ENCODE measurements around the gene KIRREL3.

KIRREL3 gene

DNA sequence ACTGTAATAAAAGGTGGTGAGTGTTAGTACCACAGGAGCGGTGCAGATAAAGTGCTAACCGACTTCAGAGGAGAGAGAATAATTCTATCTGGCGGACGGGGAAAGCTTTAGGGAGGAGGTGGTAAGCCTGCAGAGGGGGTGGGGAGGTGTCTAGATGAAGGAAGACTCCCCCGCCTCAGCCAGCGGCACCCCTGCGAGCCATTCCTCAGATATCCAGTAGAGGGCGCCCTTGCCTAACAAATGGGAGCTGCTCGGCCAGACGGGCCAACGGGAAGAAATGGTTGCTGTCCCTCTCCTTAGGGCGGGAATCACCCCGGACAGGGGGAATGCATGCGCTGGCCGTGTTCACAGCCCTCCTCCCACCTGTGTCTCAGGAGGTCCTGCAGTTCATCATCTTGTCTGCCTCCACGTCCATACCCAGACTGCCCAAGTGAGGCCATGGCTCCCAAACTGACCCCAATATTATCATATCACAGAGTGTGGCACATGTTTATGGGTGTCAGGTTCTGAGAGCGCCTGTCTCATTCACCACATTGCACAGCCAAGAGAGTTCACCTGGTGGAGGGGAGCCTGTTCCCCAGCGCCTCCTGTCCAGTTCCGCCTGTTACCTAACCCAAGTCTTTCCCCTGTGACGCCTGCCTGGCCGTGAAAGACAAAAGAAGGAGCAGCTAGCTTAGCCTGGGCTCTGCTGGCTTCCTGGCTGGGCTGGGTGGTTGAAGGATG lies 559.6 kb downstream of the KIRREL3 start:
- DNase-seq (ENCODE audit: insufficient read length, low spot score) (peak; percentile 87), FAIRE-seq (peak; percentile 13)

DNA sequence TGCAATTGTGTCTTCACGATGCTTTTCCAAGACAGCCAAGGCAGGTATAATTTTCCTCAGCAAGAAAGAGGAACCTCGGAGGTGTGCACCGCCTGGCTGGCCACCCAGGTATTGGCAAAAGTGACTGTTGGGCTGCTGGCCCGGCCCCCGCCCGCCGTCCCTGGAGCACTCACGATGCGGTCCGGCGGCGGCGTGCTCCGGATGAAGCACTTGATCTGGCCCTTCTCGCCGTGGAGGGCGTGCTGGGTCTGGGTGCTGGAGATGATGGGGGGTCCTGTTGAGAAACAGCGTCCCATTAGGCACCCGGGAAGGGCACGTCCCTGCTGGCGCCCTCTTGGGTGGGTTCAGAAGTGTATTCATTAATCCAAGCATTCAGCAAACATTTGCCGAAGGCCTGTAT lies 560.3 kb downstream of the KIRREL3 start:
- no peak for DNase-seq (ENCODE audit: insufficient read length, low spot score)
- no peak for FAIRE-seq

DNA sequence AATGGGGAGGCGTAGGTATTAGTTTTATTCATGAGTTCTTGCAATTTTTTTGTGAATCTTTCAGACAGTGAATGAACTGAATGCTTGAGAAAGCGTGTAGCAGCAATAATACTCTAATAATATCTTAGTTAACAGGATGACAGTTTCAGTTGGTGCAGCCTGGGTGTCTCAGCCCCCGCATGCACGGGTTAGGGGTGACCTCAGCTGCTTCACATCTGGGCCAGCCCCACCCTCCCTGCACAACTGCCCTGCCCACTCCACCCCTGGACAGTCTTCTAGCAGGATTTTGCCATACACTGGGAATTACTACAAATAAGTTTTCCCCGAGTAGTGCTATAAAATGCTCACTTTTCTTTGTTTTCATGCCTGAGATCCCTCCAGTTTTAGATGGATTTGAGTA lies 561.9 kb downstream of the KIRREL3 start:
- DNase-seq (ENCODE audit: insufficient read length, low spot score): no peak

DNA sequence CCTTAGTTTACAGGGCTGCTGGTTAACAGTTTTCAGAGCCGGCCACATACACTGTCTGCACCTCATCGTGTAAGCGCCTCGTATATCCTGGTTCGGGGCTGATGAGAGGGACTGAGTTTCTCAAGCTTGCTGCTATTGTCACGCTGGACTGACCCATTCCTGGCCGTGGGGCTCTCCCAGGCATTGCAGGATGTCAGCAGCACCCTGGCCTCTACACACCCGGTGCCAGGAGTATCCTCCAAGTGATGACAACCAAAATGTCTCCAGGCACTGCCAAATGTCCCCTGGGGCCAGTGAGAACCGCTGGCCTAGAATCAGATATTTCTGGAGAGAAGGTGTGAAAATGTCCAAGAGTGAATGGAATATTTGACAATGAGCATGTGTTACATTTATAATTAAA lies 562.3 kb downstream of the KIRREL3 start:
- no peak for FAIRE-seq
- DNase-seq (ENCODE audit: insufficient read length, low spot score): no peak

More for the DNA sequence above, 561.9 kb downstream of the KIRREL3 start:
- no peak for FAIRE-seq

DNA sequence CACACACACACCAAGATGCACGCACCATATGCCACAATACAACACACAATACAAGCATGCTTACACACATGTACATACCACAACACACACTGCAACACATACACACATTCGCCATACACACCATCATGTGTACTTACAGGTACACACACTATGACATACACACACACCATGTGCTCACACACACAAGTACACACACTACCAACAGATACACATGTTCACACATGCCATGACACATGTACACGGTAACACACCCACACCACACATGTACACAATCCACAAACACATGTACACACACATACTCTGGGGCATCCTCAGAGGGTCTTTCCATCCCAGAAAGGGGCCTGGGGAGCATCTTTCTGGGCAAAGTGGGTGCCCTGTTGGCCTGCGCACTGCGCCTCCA lies 562.8 kb downstream of the KIRREL3 start:
- DNase-seq (ENCODE audit: insufficient read length, low spot score): no peak
- FAIRE-seq: no peak

DNA sequence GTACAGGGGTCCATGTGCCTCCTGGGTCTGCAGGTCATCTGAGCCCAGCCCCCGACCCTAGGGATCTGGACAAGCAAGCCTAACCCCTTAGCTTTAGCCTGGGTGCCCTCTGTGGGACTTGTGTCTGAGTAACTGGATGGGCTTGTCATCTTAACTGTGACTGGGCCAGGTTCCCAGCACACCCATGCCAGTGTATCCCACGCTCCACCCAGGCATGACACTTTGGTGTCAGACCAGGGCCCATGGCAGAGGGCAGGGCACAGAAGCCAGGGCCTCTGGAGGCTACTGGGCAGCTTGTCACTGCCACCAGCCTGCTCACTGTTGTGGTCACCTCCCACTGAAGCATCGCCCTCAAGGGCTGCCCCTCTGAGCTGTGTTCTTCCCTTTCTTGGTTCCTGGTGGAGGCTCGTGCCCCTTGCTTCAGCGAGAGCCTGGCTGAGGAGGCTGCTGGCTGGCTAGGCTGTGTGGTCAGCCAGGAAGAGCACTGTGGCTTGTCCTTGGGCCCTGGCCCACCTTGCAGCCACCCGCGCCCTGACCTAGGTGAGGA lies 564.3 kb downstream of the KIRREL3 start:
- no peak for DNase-seq (ENCODE audit: insufficient read length, low spot score)
- FAIRE-seq: no peak

DNA sequence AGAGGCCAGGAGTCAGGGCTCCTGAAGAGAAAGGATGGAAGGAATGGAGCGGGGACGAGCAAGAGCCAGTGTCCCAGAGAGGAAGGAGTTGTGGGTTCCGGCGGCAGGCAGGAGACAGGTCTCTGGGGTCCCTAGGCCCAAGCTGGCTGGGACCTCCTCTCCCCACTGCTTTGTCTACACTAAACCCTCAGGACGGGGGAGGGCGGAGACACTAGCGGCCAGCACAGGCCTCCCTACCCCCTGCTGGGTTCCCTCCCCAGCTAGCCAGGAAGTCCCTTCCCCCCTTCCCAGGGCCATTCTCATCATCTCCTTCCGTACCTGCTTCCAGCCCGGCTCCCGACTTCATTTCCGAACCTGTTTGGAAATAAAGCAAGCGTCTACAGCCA lies 565.6 kb downstream of the KIRREL3 start:
- FAIRE-seq (no peak), DNase-seq (ENCODE audit: insufficient read length, low spot score) (no peak)

DNA sequence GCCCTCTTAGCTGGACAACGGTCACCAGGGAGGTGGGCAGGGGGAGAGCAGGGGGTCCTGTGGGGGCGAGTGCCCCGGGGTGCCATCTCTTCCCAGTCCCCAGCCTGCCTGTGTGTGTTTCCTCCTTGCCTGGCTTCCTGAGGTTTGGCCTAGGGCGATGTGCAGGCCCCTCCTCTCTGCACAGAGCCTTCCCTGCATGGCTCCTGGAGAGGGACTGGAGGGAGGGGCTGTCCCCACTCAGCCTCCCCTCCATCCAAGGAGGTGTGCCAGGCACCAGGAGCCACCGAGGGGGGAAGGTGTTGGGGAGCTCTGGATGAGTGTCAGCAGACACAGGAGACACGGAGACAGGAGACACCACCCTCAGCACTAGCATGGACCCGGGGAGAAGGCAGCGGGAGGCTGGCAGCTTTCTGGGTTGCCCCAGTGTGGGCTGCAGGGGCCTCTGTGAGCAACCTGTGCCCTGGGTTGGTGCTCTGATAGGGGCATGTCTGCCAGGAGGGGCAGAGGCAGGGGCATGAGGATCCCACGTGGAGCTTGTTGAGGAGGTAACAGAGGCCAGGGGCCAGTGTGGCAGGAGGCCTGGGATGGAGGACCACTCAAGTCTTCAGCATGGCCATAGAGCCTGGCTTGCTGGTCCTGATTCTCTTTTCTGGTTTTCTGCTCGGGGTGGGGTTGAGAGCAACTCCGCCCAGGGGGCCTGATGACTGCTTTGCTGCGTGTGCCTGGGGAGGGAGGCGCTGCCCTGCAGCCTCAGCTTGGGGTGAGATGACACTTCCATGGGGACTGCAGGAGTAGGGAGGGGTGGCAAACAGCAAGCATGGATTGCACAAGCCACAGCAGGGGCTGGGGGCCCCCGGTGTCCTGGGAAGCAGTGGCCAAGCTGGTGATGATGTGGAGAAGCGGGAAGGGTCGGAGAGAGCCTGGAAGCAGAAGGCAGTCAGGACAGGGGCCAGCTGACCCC lies 566.3 kb downstream of the KIRREL3 start:
- FAIRE-seq (no peak), DNase-seq (ENCODE audit: insufficient read length, low spot score) (no peak)

DNA sequence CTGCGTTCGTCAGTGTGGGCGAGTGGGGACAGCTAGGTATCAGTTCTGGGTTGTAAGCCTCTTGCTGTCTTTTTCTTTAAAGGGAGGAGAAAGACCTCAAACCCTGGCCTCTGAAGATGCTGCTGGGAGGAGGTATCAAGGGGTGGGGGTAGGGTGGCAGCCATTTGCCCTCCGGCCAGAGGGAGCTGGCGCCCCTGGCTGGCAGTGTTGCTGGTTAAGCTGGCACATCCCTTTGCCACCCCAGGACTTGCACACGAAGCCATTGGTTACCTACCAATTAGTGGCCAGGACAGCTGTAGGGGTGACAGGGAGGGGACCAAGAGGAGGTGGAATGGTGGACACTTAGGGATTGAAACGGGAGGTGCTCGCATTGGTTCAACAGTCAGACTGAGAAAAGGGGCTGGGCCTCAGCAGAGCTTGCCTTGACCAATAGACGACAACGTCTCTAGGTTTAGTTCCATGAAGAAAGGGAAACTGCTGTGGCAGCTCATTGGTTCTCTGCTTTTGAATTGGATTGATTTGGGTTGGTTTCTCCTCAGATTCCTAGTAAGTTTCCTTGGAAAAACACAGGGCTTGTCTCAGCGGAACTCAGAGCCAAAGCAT lies 567.2 kb downstream of the KIRREL3 start:
- DNase-seq (ENCODE audit: insufficient read length, low spot score): no peak
- FAIRE-seq: no peak

DNA sequence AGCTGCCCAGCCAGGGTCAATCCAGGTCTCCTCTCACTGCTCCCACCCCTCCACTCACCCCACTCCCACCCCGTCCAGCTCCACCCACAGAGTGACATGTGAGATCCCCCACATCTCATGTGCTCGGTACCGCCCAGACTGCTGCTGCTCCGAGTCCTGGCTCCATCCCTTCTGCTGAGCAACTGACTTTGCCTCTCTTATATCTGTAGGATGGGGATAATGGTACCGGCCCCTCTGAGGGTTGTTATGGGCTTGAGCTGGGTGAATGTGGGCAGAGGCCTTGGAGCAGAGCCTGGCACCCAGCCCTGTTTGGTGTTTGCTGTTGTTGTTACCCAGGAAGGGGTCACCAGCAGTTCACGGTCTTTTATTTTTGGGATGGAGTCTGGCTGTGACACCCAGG lies 568.0 kb downstream of the KIRREL3 start:
- FAIRE-seq (no peak), DNase-seq (ENCODE audit: insufficient read length, low spot score) (no peak)

DNA sequence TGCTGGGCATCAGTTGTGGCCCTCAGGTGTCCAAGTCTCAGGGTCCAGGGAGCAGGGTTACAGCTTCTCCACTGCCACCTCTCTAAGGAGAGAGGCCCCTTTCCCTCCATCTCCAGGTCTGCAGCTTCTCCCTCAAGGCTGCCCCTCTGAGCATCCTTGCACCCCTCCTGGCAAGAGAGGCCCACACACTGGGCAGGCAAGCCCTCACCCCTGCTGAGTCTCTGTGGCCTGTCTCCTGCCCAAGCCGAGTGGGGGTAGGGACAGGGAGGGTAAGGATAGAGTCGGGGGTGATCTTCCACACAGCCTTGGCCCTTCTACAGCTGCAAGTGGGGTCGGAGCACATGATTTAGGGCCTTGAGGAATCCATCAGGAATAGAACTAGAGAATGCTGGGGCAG lies 568.5 kb downstream of the KIRREL3 start:
- DNase-seq (ENCODE audit: insufficient read length, low spot score) (no peak), FAIRE-seq (no peak)

DNA sequence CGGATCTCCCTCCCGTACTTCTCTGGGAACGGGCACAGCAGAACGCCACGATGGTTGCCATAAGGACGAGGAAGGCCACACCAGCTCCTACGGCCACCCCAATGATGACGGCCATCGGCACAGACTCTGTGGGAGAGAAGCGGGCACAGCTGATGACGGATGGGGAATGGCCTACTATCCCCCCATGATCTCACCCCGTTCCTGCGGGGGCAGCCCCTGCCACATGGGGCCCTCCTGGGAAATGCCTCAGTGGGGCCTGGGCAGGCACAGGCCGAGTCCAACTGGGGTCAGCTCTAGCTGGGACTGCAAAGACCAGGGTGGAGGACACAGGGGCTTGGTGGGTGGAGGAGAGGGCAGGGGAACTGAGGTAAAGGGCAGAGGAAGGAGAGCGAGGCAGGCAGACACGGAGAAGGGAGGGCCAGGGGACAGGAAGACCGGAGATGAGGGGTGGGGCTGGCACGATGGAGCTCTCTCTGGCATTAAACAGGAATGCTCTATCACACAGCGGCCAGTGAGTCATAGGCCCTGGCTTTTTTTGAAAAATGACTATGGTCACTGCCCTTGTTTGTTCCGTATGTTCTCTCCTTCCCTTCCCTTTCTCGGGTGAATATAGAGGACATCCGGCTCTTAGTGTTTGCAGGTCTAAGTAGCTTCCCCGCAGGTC lies 569.0 kb downstream of the KIRREL3 start:
- DNase-seq (ENCODE audit: insufficient read length, low spot score) (peak; percentile 70), FAIRE-seq (no peak)

DNA sequence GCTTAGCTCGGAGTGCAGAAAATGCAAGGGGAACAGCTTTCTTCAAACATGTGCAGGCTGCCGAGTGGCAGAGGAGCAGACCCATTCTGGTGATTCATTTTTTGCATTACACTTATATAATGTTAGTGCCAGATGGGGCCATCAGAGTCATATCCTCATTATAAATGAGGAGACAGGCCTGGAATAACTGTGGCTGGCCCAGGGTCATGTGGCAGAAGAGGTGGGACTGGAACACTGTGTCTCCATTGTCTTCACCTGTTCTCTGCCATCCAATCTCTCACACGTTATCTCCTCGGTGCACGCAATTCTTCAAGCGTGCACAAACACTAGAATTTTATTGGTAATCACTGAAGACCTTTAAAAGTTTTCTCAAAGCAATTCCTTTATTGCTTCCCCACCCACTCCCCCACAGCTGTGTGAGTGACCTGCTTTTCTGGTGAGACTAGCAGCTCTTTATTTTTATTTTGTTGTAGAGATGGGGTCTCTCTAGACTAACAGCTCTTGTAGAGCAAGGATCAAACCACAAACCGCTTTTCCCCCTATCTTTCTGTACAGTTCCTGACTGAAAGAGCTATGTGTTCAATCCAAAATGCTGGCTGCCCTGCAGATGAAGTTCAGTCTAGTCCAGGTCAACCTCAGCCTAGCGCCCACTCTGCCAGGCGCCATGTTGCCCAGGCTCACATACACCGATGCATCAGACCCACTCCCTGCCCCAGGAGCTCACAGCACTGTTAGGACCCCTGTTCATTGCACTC lies 569.8 kb downstream of the KIRREL3 start:
- no peak for FAIRE-seq
- DNase-seq (ENCODE audit: insufficient read length, low spot score): no peak

DNA sequence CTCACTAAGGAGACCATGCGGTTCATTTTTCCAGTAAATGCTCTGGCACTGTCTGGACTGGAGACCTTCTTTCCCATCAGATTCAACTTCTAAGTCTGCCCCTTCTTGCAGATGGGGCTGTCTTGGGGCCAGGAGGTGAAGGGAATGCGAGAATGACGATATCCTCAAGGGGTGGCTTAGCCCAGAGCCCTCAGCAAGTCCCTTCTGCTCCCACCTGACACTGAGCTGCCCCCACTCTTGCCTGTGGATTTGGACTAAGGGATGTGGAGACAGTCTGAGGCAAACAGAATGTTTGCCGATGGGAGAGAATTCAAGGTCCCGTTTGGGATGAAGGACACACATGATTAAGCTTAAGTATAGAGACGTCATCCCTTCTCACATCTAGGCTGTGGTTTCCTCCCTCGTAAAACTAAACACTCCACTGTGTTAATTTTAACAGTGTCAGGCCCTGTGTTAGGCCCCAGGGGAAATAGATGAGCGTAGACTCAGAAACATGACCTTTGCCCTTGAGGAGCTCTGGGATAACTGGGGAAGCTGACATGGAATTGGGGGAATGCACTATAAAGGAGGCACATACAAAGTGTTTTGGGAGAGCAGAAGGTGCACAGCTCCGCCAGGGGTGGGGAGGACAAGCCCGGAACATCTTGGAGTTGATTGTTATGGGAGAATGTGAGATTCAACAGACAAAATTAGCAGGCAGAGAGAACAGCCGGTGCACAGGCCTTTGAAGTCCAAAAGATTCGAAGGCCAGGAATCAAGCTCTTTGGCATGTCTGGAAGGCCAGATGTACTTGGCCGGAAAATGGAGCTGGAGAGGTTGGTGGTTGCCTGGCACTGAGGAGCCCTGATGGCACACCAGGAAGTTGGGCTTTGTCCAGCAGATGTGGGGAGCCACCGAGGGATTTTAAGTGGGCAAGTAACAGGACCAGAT lies 573.5 kb downstream of the KIRREL3 start:
- FAIRE-seq: no peak
- DNase-seq (ENCODE audit: insufficient read length, low spot score): no peak

DNA sequence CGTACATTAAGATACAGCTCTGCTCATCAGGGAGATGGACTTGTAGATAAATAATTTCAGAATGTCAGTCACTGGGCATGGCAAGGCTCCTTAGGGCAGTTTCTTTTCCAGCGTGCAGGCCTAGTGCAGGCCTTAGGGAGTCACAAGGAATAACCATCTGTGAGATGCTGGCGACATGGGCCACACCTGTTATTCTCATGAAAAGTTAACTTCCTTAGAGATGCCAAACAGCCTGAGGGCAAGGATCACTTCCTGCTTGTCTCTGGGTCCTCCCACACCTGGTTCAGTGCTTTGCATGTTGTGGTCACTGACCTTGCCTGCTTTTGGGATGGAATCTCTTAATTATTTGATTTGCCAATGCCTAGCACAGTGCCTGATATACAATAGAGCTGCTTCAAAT lies 574.5 kb downstream of the KIRREL3 start:
- no peak for FAIRE-seq
- no peak for DNase-seq (ENCODE audit: insufficient read length, low spot score)

DNA sequence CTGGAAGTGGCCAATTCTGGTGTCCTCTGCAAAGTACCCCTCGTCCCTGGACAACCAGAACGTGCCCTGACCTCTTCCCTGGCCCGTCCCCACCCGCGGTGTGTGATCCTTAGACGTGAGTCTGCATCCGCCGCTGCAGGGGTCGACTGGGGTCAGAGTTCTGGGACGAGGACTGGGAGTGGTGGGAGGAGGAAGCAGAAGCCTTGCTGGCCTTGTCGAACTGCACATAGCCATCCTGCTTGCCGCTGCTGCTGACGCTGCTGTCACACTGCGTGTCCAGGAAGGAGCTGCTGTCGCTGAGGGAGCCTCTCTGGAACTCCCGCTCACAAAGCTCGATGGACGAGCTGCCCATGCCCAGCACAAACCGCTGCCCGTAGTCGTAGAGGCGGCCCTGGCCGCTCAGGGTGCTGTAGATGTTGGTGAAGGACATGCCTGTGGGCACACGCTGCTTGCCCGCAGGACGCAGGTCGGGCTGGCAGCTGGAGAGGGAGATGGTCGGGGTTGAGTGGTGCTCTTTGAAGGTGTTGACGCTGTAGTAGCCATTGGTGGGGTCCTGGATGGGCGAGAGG lies 576.0 kb downstream of the KIRREL3 start:
- DNase-seq (ENCODE audit: insufficient read length, low spot score) (no peak), FAIRE-seq (no peak)

DNA sequence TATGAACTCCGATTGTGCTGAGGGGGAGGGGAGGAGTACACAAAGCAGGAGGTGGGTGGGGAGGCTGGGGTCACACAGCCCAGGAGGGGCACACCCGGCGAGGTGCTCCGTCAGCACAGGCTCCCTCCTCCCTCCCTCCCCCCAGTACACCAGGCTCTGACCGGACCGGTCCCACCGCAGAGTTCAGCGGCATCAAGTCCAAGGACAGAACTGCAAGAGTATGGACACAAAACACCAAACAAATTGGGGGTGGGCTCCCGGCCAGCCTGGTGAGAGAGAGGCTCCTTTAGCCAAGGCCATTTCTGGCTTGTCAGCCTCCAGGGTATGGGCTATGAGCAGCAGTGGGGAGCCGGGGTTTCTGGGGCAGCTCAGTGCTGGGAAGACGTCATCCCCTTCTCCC lies 576.8 kb downstream of the KIRREL3 start:
- FAIRE-seq (no peak), DNase-seq (ENCODE audit: insufficient read length, low spot score) (no peak)

DNA sequence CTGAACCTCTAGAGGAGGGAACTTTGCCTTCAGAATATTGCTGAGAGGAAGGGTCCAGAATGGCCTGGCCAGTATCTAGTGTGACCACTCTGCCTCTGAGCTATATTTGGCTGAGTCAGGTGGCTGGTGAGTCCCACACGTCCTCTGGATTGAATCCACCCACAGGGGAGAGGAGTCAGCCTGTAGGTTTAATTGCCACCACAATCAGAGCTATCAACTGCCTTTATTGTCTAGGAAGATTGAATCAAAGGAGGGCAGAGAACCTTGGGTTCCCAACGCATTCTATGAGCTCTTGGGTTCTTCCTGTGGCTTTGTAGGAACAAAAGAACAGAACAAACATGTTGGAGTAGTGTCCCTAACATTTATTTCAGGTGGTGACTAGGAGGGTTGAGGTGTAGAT lies 577.4 kb downstream of the KIRREL3 start:
- DNase-seq (ENCODE audit: insufficient read length, low spot score) (no peak), FAIRE-seq (no peak)

DNA sequence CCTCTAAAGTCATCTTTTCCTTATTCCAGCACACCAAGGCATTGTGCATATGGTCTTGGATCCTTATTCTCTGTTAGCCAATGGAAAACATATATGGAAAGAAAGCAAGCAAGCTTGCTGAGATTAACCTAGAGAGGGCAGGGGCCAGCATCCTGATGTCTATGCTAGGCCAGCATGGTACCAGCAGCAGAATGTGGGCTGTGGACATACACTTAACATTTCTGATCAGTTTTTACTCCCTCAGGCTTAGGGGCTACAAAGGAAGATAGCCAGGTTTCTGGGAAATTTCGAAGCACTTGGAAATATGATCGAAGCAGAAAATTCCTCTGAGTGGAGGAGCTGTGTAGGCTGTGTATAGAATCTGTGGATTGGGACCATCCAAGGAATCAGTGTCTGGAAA lies 578.1 kb downstream of the KIRREL3 start:
- no peak for FAIRE-seq

More for the DNA sequence above, 578.1 kb downstream of the KIRREL3 start:
- DNase-seq (ENCODE audit: insufficient read length, low spot score): no peak

All from HTR-8/SVneo (cell line).